NT2/D1 (cell line): Measurements from ENCODE around the gene GRWD1.

Source experiments
- DNase-seq: peaks from one replicate; pipeline ENCODE4 v3.0.0-alpha.2; 2011; ENCODE audit warnings: low read depth, low spot score
- H3K27me3 ChIP-seq: 2 replicates; pipeline ENCODE4 v1.6.0; 2011; ENCODE audit warnings: mild to moderate bottlenecking; ENCODE audit not compliant: insufficient read length, insufficient read depth
- H3K36me3 ChIP-seq: 2 replicates; pipeline ENCODE4 v1.6.1; 2011; ENCODE audit warnings: mild to moderate bottlenecking, low read length, mixed read lengths; ENCODE audit not compliant: insufficient read depth, insufficient read length
- H3K4me1 ChIP-seq: 2 replicates; pipeline ENCODE4 v1.5.1; 2011; ENCODE audit not compliant: insufficient read depth, insufficient read length
- H3K4me3 ChIP-seq: 2 replicates; pipeline ENCODE4 v1.5.1; 2011; ENCODE audit warnings: low read depth; ENCODE audit not compliant: insufficient read length
- H3K9ac ChIP-seq: 2 replicates; pipeline ENCODE4 v1.6.0; 2011; ENCODE audit warnings: low read depth; ENCODE audit not compliant: insufficient read length
- H3K9me3 ChIP-seq: 2 replicates; pipeline ENCODE4 v1.5.1; 2011; ENCODE audit warnings: mild to moderate bottlenecking, low read length; ENCODE audit not compliant: insufficient read depth
- SUZ12 ChIP-seq: IDR thresholded peaks from 2 replicates; pipeline ENCODE4 v1.6.1; 2011; ENCODE audit not compliant: insufficient read length, insufficient read depth; ENCODE audit errors: extremely low read depth
- YY1 ChIP-seq: IDR thresholded peaks from 2 replicates; pipeline ENCODE4 v1.6.1; 2011; ENCODE audit not compliant: insufficient read length, insufficient read depth
- ZNF274 ChIP-seq: IDR thresholded peaks from 2 replicates; pipeline ENCODE4 v1.6.1; 2011; ENCODE audit warnings: mild to moderate bottlenecking, low read depth, low read length

The GRWD1 gene

GRCh38 chr19:48400018-48400742 is 45.6 kb upstream of the GRWD1 start:
- no peak for DNase-seq
- TF ChIP-seq SUZ12 (no peak), ZNF274 (no peak), YY1 (no peak)
- H3K9me3 ChIP-seq = no peaks in the 10 kb centered on the region
- H3K36me3 ChIP-seq = no peaks in the 10 kb centered on the region
- no peak overlapping the region for H3K4me3 ChIP-seq
- H3K27me3 ChIP-seq = peaks cover 30% of the 10 kb centered on the region
- peaks cover 13% of the 10 kb centered on the region for H3K4me1 ChIP-seq
- H3K9ac ChIP-seq = no peak overlapping the region

- no peaks in the 10 kb centered on the region for H3K36me3 ChIP-seq
- peaks cover 13% of the 10 kb centered on the region for H3K4me1 ChIP-seq
- peaks cover 18% of the 10 kb centered on the region for H3K27me3 ChIP-seq
- no peak overlapping the region for H3K9ac ChIP-seq
- no peaks in the 10 kb centered on the region for H3K9me3 ChIP-seq
- DNase-seq = no peak
- H3K4me3 ChIP-seq = no peak overlapping the region
- TF ChIP-seq ZNF274 = no peak
- TF ChIP-seq SUZ12 = no peak
- no peak for TF ChIP-seq YY1
Measured at GRCh38 chr19:48401287-48401686, 44.5 kb upstream of the GRWD1 start.

GRCh38 chr19:48403606-48404005 is 42.2 kb upstream of the GRWD1 start:
- no peaks in the 10 kb centered on the region for H3K27me3 ChIP-seq

GRCh38 chr19:48405010-48405659 is 40.6 kb upstream of the GRWD1 start:
- Histone ChIP-seq H3K9me3 (no peaks in the 10 kb centered on the region), H3K4me3 (no peak overlapping the region), H3K9ac (no peak overlapping the region), H3K4me1 (peaks cover 2% of the 10 kb centered on the region), H3K27me3 (no peaks in the 10 kb centered on the region), H3K36me3 (no peaks in the 10 kb centered on the region)
- no peak for DNase-seq
- TF ChIP-seq YY1 (no peak), ZNF274 (no peak), SUZ12 (no peak)

More at GRCh38 chr19:48403606-48404005, 42.2 kb upstream of the GRWD1 start:
- Histone ChIP-seq H3K4me1 (peaks cover 2% of the 10 kb centered on the region), H3K4me3 (no peak overlapping the region), H3K36me3 (no peaks in the 10 kb centered on the region), H3K9me3 (no peaks in the 10 kb centered on the region), H3K9ac (no peak overlapping the region)
- TF ChIP-seq YY1 (no peak), SUZ12 (no peak), ZNF274 (no peak)
- no peak for DNase-seq

GRCh38 chr19:48405850-48406249 is 39.9 kb upstream of the GRWD1 start:
- H3K4me1 ChIP-seq = peaks cover 2% of the 10 kb centered on the region
- H3K36me3 ChIP-seq = no peaks in the 10 kb centered on the region
- no peaks in the 10 kb centered on the region for H3K27me3 ChIP-seq
- H3K4me3 ChIP-seq = no peak overlapping the region
- TF ChIP-seq YY1 (no peak), SUZ12 (no peak), ZNF274 (no peak)
- no peak overlapping the region for H3K9ac ChIP-seq
- DNase-seq = no peak
- no peaks in the 10 kb centered on the region for H3K9me3 ChIP-seq

- Histone ChIP-seq H3K9ac (peak overlapping the region; percentile 37), H3K4me3 (peak overlapping the region; percentile 36)
- no peak for DNase-seq
Measured at GRCh38 chr19:48413879-48414587, 31.8 kb upstream of the GRWD1 start.

GRCh38 chr19:48415395-48415794 is 30.4 kb upstream of the GRWD1 start:
- Histone ChIP-seq H3K9ac (peak overlapping the region; percentile 56), H3K9me3 (no peaks in the 10 kb centered on the region), H3K36me3 (peaks cover 6% of the 10 kb centered on the region), H3K27me3 (peaks cover 11% of the 10 kb centered on the region), H3K4me3 (no peak overlapping the region), H3K4me1 (peaks cover 12% of the 10 kb centered on the region)
- TF ChIP-seq YY1 (no peak), ZNF274 (no peak), SUZ12 (no peak)
- DNase-seq = peak; percentile 80

More at GRCh38 chr19:48413879-48414587, 31.8 kb upstream of the GRWD1 start:
- Histone ChIP-seq H3K9me3 (no peaks in the 10 kb centered on the region), H3K36me3 (peaks cover 6% of the 10 kb centered on the region), H3K27me3 (peaks cover 11% of the 10 kb centered on the region), H3K4me1 (peaks cover 11% of the 10 kb centered on the region)
- no peak for TF ChIP-seq SUZ12
- no peak for TF ChIP-seq YY1
- no peak for TF ChIP-seq ZNF274
